ENCODE measurements around the gene SMYD1.

SMYD1 gene

DNA sequence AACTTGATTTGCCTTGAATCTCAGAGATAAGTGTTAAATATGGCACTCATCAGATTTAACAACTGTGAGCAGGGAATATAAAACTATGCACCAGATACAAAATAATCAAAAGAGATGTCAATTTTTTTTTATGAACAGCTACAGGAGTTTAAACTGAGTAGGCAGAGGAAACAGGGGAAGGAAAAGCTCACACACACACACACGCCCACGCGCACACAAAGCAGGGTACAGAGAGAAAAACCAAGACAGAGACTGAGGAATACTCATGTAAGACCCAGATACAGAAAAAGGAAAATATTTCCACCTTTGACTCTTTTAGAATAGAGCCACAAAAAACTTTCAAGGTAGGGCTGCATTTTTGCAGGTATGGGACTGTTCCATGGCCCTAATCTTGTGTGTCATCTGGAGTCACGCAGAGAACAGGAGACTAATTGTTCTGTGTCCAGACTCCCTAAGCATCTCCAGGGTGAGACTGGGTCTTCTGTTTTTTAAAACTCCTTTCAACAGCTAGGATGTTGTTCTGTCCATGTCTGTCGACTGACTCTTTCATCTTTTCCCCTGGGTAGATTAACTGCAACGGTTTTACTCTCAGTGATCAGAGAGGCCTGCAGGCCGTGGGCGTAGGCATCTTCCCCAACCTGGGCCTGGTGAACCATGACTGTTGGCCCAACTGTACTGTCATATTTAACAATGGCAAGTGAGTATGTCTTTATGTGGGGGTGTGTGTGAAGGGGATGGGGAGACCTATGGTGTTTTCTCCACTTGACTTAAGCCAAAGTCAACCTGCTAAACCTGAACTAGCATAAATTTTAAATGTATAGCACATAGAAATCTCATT is 23.0 kb downstream of the SMYD1 start:
- peak; percentile 21 for DNase-seq

DNA sequence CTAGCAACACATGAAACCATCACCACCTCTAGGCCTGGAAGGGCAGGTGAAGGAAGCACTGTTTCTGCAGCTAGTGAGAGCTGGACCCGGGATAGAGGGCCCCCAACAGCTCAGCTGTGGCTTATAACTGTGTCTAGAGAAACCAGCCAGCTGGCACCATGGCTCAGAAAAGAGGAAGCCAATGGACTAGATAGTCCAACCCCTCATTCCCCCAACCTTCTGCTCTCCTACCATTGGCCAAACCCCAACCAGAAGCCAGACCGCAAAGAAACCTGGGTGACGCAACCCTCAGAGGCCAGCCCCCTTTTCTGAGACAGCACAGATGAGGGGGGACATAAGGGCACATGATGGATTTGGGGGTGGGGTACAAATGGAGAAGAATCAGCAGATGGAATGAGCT is 24.3 kb downstream of the SMYD1 start:
- DNase-seq: no peak

DNA sequence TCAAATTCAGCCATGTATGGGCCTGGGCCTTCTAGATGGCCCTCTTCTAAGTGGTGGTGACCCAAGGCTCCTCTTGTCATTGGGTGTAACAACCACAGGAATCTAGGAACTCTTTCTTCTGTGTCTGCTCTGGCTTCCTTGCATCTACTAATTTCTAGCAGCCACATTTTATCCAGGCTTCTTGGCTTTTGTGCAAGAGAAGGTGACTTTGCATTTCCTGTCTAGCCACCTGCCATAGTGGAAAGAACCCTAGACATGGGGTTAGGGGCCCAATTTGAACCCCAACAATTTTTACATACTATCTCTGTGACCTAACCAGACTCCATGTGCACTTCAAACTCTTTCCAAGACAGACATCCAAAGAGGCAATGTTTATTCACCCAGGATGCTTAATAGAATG is 25.1 kb downstream of the SMYD1 start:
- no peak for DNase-seq

DNA sequence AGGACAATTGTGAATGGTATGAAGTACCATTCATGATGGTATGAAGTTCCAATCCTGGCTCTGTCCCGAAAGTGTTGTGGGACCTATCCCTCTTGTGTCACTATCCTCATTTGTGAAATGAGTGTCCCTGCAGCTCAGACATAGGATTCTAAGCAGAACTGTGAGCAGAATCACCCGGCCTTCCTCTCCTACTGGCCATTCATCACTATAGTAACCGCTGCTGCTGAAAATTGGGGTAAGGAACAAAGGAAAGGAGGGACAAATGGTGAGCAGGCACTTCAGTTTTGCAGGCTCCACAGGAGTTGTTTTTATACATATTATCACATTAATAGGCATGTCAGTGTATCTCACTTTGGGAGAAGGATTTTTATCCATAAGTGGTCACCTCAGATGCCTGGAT is 27.4 kb downstream of the SMYD1 start:
- DNase-seq: no peak

DNA sequence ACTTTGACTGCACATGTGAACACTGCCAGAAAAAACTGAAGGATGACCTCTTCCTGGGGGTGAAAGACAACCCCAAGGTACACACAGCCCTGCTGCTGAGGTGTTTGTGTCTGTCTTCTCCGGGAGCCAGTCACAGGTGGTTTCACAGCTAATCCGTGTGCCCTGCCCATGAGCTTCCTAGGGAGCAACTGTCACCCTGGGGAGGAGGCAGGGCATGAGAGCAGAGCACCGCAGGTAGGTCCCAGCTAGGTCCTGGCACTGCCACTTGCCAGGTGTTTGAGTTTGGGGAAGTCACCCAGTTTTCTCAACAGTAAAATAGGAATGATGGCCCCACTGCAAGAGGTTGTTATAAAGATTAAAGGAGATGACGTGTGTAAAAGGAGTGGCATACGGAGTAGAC is 29.1 kb downstream of the SMYD1 start:
- DNase-seq: no peak

DNA sequence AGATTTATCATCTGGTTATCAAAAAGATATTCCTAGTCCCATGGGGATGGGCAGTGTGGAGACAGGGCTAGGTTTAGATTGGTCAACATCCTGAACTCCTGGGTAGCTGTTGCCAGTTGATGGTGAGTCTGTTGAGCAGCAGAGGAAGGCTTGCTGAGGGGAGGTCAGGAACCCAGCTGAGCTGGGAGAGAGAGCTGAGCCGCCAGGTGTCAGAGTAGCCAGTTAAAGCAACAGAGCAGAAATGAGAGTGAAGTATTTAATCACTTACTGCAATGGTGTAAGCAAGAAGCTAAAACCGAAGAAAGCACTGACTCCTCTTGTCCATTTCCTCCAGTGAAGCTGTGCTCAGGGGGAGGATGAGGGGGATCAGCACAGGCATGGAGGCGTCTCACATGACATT is 29.6 kb downstream of the SMYD1 start:
- DNase-seq: no peak

DNA sequence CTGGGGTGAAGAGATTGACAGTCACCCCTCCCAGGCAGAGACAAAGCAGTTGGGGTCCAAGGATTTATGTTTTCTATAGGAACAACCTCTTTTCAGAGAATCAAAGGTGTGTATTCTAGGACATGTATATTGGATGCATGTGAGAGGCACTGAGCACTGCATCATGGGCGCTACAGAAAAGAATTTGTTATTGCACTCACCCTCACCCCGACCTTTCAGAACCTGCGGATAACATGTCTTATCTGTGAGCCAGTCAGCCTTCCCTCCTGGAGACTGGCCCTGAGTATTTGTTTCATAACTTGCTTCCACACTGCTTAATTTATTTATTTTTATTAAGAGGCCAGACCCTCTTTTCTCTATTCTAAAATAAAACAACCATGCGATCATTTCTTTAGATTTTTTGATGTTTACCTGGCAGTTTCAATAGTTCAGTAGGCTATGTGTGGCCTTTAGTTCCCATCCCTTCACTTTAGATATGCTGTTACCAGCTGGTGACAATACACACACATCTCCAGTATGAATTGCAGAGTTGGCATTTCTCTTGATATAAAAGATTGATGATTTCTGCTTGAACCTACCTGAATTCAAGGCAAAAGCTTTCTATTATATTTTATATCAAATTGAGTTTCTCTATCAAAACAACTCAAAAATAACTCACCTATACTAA is 30.4 kb downstream of the SMYD1 start:
- no peak for DNase-seq

DNA sequence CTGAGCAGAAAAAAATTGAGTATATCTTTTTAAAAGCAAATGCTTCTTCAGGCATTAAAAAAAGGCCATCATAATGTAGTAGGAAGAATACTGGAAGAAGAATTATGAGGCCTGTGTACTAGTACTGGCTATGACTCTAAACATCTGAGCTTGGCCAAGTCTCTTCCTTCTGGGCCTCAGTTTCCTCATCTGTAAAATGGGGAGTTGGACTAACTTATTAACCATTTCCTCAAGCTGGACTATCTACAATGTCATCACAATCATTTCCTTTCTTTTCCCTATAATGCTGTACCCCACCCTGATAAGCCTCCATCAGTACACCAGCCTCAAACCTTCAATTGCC is 30.9 kb downstream of the SMYD1 start:
- DNase-seq: no peak

DNA sequence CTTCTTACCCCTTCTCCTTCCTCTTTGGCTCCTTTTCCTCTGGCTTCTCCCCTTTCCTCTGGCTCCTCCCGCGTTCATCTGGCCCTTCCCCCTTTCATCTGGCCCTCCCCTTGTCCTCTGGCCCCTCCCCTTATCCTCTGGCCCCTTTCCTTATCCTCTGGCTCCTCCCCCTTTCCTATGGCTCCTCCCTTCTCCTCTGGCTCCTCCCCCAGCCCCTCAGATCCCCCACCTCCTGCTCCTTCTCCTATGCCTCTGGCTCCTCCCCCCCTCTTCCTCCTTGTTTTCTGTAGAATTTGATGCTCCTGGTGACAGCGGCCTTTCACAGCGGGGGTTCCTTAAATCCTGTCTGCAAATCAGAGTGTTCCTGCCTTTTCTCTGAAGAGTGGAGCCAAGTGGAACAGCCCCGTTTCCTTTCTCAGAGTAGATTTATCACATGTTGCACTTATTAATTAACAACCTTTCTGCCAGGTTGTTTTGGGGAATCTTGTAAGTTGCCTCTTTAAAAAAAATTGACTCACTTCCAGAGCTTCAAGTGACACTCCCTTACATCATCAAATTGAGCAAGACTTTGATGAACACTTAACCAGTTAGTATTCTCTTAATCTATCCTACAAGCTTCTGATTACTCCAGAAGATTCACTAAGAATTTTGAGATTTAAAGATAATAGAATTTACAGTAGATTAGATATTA is 32.3 kb downstream of the SMYD1 start:
- no peak for DNase-seq

DNA sequence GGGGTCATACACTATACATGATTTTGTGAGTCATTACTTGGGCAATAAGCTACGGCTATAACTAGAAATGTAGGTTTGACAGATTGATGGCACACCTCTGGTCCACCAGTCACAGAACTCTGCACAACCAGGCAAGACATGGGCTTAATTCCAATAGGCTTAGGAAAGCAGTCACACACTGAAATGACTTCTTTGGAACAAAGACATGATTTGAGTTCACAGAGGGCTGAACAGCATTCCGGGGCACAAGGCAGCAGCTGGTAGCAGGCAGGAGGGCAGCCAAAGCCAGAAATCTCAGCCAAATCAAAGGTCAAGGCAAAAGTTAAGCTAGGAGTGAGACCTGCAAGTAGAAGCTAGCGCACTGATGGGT is 32.8 kb downstream of the SMYD1 start:
- DNase-seq: no peak

DNA sequence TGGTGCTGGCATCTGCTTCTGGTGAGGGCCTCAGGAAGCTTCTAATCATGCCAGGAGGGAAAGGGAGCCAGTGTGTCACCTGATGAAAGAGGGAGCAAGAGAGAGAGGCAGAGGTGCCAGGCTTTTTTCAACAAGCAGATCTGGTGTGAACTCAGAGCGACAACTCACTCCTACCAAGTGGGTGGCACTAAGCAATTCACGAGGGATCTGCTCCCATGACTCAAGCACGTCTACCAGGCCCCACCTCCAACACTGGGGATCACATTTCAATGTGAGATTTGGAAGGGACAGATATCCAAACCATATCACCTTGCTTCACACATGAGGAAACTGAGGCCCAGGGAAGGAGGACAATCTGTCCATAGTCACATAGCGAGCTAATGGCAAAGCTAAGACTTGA is 41.2 kb downstream of the SMYD1 start:
- no peak for DNase-seq

DNA sequence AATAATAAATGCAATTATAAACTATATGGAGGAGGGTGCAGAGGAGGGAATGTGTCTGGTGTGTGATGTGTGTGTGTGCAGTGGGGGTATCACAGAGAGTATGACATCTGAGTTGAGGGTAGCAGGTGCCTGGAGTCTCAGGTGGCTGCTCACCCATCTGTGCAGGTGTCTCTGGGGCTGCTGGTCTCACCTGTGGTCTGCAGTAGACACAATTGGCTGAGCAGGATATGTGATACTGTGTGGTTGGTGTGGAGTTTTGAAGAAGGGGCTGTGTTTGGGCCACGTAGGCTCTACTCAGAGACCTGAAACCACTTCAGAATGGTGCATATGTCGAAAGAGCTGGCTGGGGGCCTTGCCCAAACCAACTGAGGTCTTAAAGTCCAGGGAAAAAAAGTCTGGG is 43.2 kb downstream of the SMYD1 start:
- DNase-seq: no peak

DNA sequence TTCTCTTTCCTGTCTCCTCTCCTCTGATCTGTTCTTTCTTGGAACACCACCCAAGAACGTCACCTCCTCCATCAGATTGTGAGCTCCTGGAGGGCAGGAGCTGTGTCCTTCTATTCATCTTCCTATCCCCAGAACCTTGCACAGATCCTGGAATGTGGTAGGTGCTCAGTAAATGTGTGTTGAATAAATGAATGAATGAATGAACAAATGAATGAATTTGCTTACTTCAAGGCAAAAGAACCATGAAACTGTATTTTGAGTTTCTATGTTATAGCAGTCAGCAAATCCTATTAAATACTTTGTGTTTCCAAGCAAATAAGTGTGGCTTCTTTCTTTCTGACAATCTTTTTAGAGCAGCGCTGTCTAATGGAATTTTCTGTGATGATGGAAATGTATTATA is 45.4 kb downstream of the SMYD1 start:
- no peak for DNase-seq

DNA sequence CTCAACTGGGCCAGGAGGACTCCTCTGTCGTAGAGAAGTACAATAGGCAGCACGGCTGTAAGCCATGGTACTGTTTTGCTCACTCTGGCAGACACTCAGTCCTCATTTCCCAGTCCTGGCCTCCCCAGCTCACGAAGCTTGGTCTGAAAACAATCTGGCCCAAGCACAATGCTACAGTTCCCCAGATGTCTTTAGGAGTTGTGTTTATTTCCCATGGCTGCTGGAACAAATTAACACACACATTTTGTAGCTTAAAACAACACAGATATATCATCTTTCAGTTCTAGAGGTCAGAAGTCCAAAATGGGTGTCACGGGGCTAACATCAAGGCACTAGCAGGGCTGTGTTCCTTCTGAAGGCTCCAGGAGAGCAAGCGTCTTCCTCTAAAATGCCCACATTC is 47.3 kb downstream of the SMYD1 start:
- no peak for DNase-seq

DNA sequence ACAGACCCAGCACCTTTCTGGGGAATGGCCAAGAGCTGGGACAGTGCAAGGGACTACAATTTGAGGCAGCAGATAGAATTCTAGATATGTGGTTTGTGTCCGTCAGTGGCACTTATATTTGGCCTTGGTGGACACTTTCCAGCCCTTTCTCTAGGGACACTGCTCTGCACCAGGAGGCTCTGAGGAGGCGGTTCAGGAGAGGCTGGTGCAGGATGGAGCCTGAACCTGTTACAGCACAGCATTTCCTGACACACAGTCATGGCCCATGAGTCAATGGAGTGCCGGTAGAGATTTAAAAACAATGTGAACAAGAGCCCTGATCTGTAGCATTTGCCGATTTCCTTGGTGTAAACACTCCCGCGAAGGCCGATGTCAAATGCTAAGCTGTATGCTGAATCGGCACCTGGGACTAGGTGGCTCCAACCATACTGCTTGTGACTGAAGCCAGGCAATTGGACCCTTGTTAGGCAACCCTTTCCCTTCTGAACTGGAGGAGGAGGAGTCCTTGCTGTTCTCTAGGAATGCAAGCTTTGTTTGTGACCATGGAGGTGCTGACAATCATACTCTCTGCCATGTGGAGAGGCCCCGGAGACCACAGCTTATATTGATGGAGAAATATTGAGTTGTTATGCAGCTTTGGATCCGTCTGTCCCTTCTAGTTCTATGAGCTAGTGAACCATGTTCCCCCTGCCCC is 48.3 kb downstream of the SMYD1 start:
- no peak for DNase-seq

DNA sequence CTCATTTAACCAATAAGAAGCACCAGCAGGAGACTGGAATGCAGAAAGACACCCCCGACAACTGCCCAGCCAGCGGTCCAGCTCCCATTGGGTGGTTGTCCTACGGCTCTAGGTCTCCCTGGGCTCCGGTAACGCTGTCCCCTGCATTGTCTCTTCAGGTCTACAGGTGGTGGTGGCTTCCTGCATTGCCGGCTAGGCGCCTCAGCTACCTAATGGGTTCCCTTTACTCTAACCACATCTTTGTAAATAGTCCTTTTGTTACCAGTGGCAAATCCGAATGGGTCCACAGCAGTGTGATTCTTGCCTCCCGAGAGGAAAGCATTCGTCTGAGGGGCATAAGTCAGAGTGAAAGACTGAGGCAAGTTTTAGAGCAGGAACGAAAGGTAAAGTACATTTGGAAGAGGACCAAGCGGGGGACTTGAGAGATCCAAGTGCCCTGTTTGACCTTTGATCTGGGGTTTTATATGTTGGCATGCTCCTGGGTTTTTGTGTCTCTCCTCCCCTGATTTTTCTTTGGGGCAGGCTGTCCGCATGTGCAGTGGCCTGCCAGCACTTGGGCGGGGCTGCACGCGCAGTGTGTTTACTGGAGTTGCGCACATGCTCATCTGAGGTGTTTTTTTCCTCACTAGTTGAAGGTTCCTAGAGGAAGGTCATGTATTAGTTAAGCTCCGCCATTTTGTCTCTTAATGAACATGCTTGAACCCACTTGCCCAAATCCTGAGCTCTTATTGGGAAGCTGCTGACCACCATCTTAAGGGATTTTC is 49.2 kb downstream of the SMYD1 start:
- no peak for DNase-seq

DNA sequence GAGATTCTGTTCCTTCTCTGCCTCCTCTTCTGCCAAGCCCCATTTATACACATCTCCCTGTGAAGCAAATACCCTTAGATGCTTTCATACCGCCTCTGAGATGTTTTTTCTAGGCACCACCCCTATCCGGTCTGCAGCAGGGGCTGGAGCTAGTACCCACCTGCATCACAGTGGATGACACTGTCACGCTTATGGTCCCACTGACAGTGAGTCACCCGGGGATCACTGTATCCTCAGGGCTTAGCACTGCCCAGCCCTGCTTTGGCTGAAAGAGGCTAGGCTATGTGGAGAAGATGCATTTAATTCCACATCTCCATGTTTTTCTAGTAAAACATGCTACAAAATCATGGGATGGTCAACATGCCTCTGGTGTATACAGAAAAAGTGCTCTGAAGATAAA is 50.3 kb downstream of the SMYD1 start:
- DNase-seq: no peak

DNA sequence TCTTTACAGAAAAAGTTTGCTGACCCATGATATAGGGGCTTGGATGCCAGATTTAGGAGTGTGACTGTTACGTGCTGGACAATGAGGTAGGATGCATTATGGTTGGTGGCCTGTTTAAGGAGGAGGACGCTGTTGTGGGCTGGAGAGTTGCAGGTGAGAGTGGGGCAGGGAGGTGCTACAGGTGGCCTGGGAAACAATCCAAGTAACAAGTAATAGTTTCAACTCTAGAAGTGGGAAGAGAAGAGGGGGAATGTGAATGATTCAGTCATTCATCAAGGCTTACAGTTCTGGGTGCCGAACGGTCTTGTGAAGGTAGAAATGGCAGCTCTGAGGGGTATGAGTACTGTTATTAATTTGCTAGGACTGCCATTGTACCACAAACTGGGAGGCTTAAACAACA is 54.1 kb downstream of the SMYD1 start:
- no peak for DNase-seq

DNA sequence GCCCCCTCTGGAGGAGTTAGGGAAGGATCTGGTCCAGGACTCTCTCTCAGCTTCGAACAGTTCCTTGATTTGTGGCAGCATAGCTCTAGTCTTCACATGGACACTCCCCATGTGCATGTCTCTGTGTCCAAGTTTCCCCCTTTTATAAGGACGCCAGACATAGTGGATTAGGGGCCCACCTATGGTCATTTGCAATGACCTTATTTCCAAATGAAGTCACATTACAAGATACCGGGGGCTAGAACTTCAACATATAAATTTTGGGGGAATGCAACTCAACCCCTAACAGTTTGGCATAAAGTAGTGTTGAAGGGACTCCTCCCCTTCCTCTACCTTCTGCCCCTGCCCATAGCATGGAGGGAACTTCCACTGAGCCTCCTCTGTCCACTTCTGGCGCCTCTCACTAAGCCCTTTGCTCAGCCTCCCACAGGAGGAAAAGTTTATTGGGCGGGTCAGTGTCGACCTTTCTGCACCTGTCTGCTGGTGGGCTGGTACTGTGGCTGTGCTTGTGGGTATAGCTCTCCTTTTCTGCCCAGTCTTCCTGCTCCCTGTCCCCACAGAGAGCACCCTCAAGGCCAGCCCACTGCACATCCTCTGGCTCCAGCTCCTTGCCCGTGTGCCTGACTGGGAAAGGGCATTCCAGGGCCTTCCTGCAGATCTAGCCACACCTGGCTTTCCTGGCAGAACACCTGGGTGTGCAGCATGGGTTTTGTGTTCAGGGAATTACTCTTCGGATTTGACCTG is 54.7 kb downstream of the SMYD1 start:
- no peak for DNase-seq

DNA sequence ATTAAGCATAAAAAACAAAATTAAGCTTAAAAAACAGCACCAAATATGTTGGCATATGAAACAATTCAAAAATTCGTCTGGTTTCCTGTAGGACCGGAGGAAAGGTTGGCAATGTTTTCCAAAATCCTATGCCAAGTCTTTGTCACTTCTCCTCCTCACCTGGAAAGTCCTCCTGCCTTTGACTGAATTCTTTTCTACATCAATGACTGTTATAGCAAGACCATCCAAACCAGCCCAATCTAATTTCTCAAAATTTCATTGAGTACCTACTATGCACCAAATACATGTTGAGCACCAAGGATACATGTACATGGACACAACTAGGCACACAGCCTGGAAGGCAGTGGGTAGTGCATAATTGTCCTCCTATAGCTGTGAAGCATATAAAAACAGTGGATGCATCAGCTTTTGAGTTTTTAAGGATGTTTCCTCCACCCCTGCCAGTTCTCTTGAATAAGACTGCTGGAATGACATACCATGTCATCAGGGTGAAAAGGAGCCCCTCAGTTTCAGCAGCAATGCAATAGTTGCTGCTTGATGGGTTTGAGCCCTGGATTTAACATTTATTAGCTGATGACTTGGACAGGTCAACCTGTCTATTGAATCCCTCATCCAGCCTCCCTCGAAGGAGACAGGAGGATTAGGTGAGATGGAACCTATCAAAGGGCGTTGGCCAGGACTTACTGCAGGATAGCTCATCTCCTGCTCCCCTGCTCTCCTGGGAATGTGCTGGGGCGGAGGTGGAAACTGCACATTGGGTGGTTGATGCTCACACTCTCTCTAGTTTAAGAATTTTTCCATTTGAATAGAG is 55.7 kb downstream of the SMYD1 start:
- DNase-seq: no peak

Data from activated naive CD4-positive, alpha-beta T cell treated with Interleukin-2 at 50 U/mL for 16 hours (primary cell).